IMR-90 (cell line): ENCODE results near the gene CDX1.

Experiments used
- CHD1 ChIP-seq: IDR thresholded peaks from 2 replicates; pipeline ENCODE4 v1.6.1; 2012; ENCODE audit warnings: low read depth, low read length, improper control_type of control experiment
- NFE2L2 ChIP-seq: fragments of 150-350 bp; IDR thresholded peaks from 2 replicates; pipeline ENCODE4 v1.6.1; 2016; ENCODE audit warnings: low read depth, mild to moderate bottlenecking, low read length
- POLR2A ChIP-seq: IDR thresholded peaks from 2 replicates; pipeline ENCODE4 v1.6.1; 2012; ENCODE audit warnings: mild to moderate bottlenecking, low read depth, low read length
- RAD21 ChIP-seq: IDR thresholded peaks from 2 replicates; pipeline ENCODE4 v1.6.1; 2012; ENCODE audit warnings: low read length, improper control_type of control experiment
- RFX5 ChIP-seq: IDR thresholded peaks from 2 replicates; pipeline ENCODE4 v1.8.0; 2012; ENCODE audit warnings: low read depth, mild to moderate bottlenecking, low read length, moderate library complexity
- TF ChIP-seq, protein P1 (sequence below): conservative IDR thresholded peaks from 2 replicates; pipeline ENCODE4 v1.5.1; 2012; ENCODE audit warnings: mild to moderate bottlenecking, low read depth, low read length, improper control_type of control experiment

- TF ChIP-seq POLR2A (no peak), CHD1 (no peak), NFE2L2 (peak; percentile 29; the same call in 1 of the 2 replicates), RAD21 (no peak), RFX5 (no peak)
- TF ChIP-seq, protein P1, sequence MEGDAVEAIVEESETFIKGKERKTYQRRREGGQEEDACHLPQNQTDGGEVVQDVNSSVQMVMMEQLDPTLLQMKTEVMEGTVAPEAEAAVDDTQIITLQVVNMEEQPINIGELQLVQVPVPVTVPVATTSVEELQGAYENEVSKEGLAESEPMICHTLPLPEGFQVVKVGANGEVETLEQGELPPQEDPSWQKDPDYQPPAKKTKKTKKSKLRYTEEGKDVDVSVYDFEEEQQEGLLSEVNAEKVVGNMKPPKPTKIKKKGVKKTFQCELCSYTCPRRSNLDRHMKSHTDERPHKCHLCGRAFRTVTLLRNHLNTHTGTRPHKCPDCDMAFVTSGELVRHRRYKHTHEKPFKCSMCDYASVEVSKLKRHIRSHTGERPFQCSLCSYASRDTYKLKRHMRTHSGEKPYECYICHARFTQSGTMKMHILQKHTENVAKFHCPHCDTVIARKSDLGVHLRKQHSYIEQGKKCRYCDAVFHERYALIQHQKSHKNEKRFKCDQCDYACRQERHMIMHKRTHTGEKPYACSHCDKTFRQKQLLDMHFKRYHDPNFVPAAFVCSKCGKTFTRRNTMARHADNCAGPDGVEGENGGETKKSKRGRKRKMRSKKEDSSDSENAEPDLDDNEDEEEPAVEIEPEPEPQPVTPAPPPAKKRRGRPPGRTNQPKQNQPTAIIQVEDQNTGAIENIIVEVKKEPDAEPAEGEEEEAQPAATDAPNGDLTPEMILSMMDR, result no peak
These were observed 24.9 kb upstream of the CDX1 start for GRCh38 chr5:150141544-150142184.
